ENCODE measurements around the gene ABI3BP. TPM values are rescaled to one million over a fixed set of nuclear protein-coding genes. Genes with fewer than 3 reads are reported as not detected.

Gene ABI3BP
- total RNA-seq, 1 experiment from 2014 or later = 0.15 TPM

DNA sequence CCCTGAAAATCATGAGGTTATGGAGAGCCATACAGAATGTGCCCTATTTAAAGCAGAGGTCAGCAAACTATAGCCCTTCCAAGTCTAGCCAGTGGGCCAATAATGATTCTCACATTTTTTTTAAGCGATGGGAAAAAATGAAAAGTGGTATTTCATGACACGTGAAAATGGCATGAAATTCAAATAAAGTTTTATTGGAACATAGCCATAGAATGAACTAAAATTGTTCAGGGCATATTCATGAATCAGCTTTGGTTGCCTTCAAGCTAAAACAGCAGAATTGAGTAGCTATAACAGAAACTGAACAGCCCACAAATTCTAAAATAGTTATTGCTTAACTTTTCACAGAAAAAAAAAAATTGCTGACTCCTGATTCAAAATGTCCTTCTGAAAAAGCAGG, 179.4 kb downstream of the ABI3BP start:
- H3K9ac ChIP-seq (ENCODE audit: low read length) = no peak overlapping the region
- H3K79me2 ChIP-seq (ENCODE audit: insufficient read depth, low read length) = no peaks in the 10 kb centered on the region
- ChIA-PET POLR2A (no interaction called here), CTCF (interaction anchor here (1.1 kb wide), 1 partner anchor 9 kb away, joined by 3 read pairs; no protein-coding TSS in a partner anchor), RAD21 (ENCODE audit: low non-redundant PET in 1 of 2, low total read pairs in 2 of 2, uncharacterized antibody in 2 of 2, unreplicated experiment in 2 of 2) (no interaction called here)
- H3K36me3 ChIP-seq (ENCODE audit: control insufficient read depth in 1 of 2, insufficient read depth in 2 of 2, low read length in 2 of 2) = no peaks in the 10 kb centered on the region
- no peaks in the 10 kb centered on the region for H3K27me3 ChIP-seq (ENCODE audit: insufficient read depth, low read length)
- no peaks in the 10 kb centered on the region for H3K9me3 ChIP-seq (ENCODE audit: control insufficient read depth in 1 of 2, insufficient read depth in 1 of 2, low read depth in 1 of 2, low read length in 2 of 2)
- H3K4me3 ChIP-seq (replicated peaks in 1 of 2; ENCODE audit: low read depth in 1 of 2, low read length in 2 of 2) = no peak overlapping the region
- no peaks in the 10 kb centered on the region for H4K20me1 ChIP-seq (ENCODE audit: insufficient read depth)
- H3K27ac ChIP-seq (ENCODE audit: low read depth, low read length) = no peak overlapping the region
- intact Hi-C loops (cut with micrococcal nuclease) = no loop called here
- ATAC-seq (no peak), DNase-seq (ENCODE audit: low read depth, low spot score) (no peak)
- no peak overlapping the region for H3K4me2 ChIP-seq (ENCODE audit: low read length)
- no TSS peak for BruUV-seq (replicated peaks)
- H2AFZ ChIP-seq (ENCODE audit: low read depth, low read length, poor library complexity, severe bottlenecking) = no peak overlapping the region
- H3K9me2 ChIP-seq (ENCODE audit: insufficient read depth) = no peaks in the 10 kb centered on the region; the same call in 1 of the 2 replicates
- TF ChIP-seq POLR2A (IDR thresholded peaks at IDR 0.05; ENCODE audit: borderline replicate concordance, extremely low read depth, insufficient read depth, insufficient read length) (no peak), SRF (IDR thresholded peaks at IDR 0.05; ENCODE audit: low read depth) (no peak), YY1 (IDR thresholded peaks at IDR 0.05; ENCODE audit: extremely low read depth, insufficient replicate concordance, low read depth, low read length) (no peak), ZNF274 (IDR thresholded peaks at IDR 0.05; ENCODE audit: low read depth, low read length) (no peak)
- TF ChIP-seq, protein P1, sequence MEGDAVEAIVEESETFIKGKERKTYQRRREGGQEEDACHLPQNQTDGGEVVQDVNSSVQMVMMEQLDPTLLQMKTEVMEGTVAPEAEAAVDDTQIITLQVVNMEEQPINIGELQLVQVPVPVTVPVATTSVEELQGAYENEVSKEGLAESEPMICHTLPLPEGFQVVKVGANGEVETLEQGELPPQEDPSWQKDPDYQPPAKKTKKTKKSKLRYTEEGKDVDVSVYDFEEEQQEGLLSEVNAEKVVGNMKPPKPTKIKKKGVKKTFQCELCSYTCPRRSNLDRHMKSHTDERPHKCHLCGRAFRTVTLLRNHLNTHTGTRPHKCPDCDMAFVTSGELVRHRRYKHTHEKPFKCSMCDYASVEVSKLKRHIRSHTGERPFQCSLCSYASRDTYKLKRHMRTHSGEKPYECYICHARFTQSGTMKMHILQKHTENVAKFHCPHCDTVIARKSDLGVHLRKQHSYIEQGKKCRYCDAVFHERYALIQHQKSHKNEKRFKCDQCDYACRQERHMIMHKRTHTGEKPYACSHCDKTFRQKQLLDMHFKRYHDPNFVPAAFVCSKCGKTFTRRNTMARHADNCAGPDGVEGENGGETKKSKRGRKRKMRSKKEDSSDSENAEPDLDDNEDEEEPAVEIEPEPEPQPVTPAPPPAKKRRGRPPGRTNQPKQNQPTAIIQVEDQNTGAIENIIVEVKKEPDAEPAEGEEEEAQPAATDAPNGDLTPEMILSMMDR (IDR thresholded peaks at IDR 0.05 in 2 of 3, conservative IDR thresholded peaks at IDR 0.05 in 1 of 3; ENCODE audit: borderline replicate concordance in 1 of 3, insufficient read depth in 1 of 3, low read depth in 2 of 3, low read length in 2 of 3) = no peak
- TF ChIP-seq, protein P2, sequence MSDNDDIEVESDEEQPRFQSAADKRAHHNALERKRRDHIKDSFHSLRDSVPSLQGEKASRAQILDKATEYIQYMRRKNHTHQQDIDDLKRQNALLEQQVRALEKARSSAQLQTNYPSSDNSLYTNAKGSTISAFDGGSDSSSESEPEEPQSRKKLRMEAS (IDR thresholded peaks at IDR 0.05) = no peak
- no peaks in the 10 kb centered on the region for H3K4me1 ChIP-seq (ENCODE audit: control insufficient read depth in 1 of 2, insufficient read depth in 2 of 2, low read length in 2 of 2)
